ENCODE data around the gene MCC.

GRCh38 chr5:113526421-113526820, 38.2 kb upstream of the MCC start:
- TF ChIP-seq CTCF (IDR thresholded peaks at IDR 0.05) (no peak), POLR2A (IDR thresholded peaks at IDR 0.05) (no peak), EP300 (IDR thresholded peaks at IDR 0.05) (no peak)

Data from ovary (tissue), 3 donors.